ENCODE measurements around the gene ZNF358.

ZNF358 gene

GRCh38 chr19:7489609-7490044 is 26.3 kb upstream of the ZNF358 start:
- no peak for DNase-seq (ENCODE audit: low read depth in 3 of 3)

GRCh38 chr19:7492142-7492541 is 23.8 kb upstream of the ZNF358 start:
- peak in 1 of 3 experiments; percentile 17 for DNase-seq (ENCODE audit: low read depth in 3 of 3)

- DNase-seq (ENCODE audit: low read depth in 3 of 3), result no peak
Measured at GRCh38 chr19:7492558-7492957, 23.3 kb upstream of the ZNF358 start.

GRCh38 chr19:7494416-7495098 is 21.3 kb upstream of the ZNF358 start:
- DNase-seq (ENCODE audit: low read depth in 3 of 3), result no peak

GRCh38 chr19:7497292-7497691 is 18.6 kb upstream of the ZNF358 start:
- DNase-seq (ENCODE audit: low read depth in 3 of 3), result no peak

- no peak for DNase-seq (ENCODE audit: low read depth in 3 of 3)
Measured at GRCh38 chr19:7500811-7501450, 15.0 kb upstream of the ZNF358 start.

- DNase-seq (ENCODE audit: low read depth in 3 of 3), result no peak
Measured at GRCh38 chr19:7502552-7502951, 13.4 kb upstream of the ZNF358 start.

- no peak for DNase-seq (ENCODE audit: low read depth in 3 of 3)
Measured at GRCh38 chr19:7504684-7505083, 11.2 kb upstream of the ZNF358 start.

- DNase-seq (ENCODE audit: low read depth in 3 of 3), result no peak
Measured at GRCh38 chr19:7505288-7505681, 10.6 kb upstream of the ZNF358 start.

- no peak for DNase-seq (ENCODE audit: low read depth in 3 of 3)
Measured at GRCh38 chr19:7505682-7506384, 10.1 kb upstream of the ZNF358 start.

- no peak for DNase-seq (ENCODE audit: low read depth in 3 of 3)
Measured at GRCh38 chr19:7506385-7507328, 9.2 kb upstream of the ZNF358 start.

- DNase-seq (ENCODE audit: low read depth in 3 of 3), result no peak
Measured at GRCh38 chr19:7507884-7508283, 8.0 kb upstream of the ZNF358 start.

GRCh38 chr19:7509625-7510024 is 6.3 kb upstream of the ZNF358 start:
- DNase-seq (ENCODE audit: low read depth in 3 of 3), result no peak

- DNase-seq (ENCODE audit: low read depth in 3 of 3), result no peak
Measured at GRCh38 chr19:7512400-7512851, 3.5 kb upstream of the ZNF358 start.

- DNase-seq (ENCODE audit: low read depth in 3 of 3), result no peak
Measured at GRCh38 chr19:7513809-7514642, 1.9 kb upstream of the ZNF358 start.

GRCh38 chr19:7515110-7515644 is 726 bp upstream of the ZNF358 start:
- DNase-seq (ENCODE audit: low read depth in 3 of 3), result no peak

GRCh38 chr19:7516333-7516732 is 430 bp downstream of the ZNF358 start:
- DNase-seq (ENCODE audit: low read depth in 3 of 3), result no peak

- no peak for DNase-seq (ENCODE audit: low read depth in 3 of 3)
Measured at GRCh38 chr19:7516878-7517277, 975 bp downstream of the ZNF358 start.

GRCh38 chr19:7519361-7520130 is 3.6 kb downstream of the ZNF358 start:
- DNase-seq (ENCODE audit: low read depth in 3 of 3), result no peak
